Stromal cell of bone marrow (primary cell): ENCODE results near the gene PPP1R15A.
"Not testable (repeated sequence)": the region's sequence is repeated elsewhere in the genome, so short reads cannot be mapped to it uniquely, and the experiment has no call there.

Experiments used
- DNase-seq: peaks from one replicate; pipeline ENCODE4 v3.0.0-alpha.2; 2012; ENCODE audit warnings: low read depth

The PPP1R15A gene

GRCh38 chr19:48881741-48882657 is 9.8 kb downstream of the PPP1R15A start:
- no peak for DNase-seq

GRCh38 chr19:48883726-48884125 is 11.5 kb downstream of the PPP1R15A start:
- DNase-seq, result no peak

- no peak for DNase-seq
Observed at GRCh38 chr19:48887861-48888612, 15.8 kb downstream of the PPP1R15A start.

- not testable (repeated sequence) for DNase-seq
Observed at GRCh38 chr19:48889496-48889895, 17.3 kb downstream of the PPP1R15A start.

GRCh38 chr19:48890551-48890950 is 18.3 kb downstream of the PPP1R15A start:
- DNase-seq, result no peak

GRCh38 chr19:48895226-48895625 is 23.0 kb downstream of the PPP1R15A start:
- no peak for DNase-seq

GRCh38 chr19:48896191-48896720 is 24.0 kb downstream of the PPP1R15A start:
- no peak for DNase-seq

GRCh38 chr19:48897181-48897580 is 25.0 kb downstream of the PPP1R15A start:
- DNase-seq, result no peak

GRCh38 chr19:48899386-48899749 is 27.1 kb downstream of the PPP1R15A start:
- not testable (repeated sequence) for DNase-seq

- peak; percentile 100 for DNase-seq
Observed at GRCh38 chr19:48899781-48900476, 27.7 kb downstream of the PPP1R15A start, which contains the start of gene NUCB1. NUCB1 (plus strand) TSS chr19:48900312; CDS start chr19:48900797, 485 bp downstream.

GRCh38 chr19:48900477-48901406 is 28.5 kb downstream of the PPP1R15A start:
- DNase-seq, result peak; percentile 50

GRCh38 chr19:48902291-48902690 is 30.1 kb downstream of the PPP1R15A start:
- DNase-seq, result not testable (repeated sequence)

GRCh38 chr19:48903788-48904187 is 31.6 kb downstream of the PPP1R15A start:
- not testable (repeated sequence) for DNase-seq

GRCh38 chr19:48905664-48906063 is 33.4 kb downstream of the PPP1R15A start:
- no peak for DNase-seq

GRCh38 chr19:48906324-48906723 is 34.1 kb downstream of the PPP1R15A start:
- DNase-seq, result no peak

- no peak for DNase-seq
Observed at GRCh38 chr19:48907671-48908070, 35.5 kb downstream of the PPP1R15A start.

- DNase-seq, result not testable (repeated sequence)
Observed at GRCh38 chr19:48909424-48910077, 37.3 kb downstream of the PPP1R15A start.

GRCh38 chr19:48910803-48911202 is 38.6 kb downstream of the PPP1R15A start:
- DNase-seq, result no peak

GRCh38 chr19:48913114-48913889 is 41.1 kb downstream of the PPP1R15A start:
- no peak for DNase-seq

- DNase-seq, result no peak
Observed at GRCh38 chr19:48914181-48914580, 42.0 kb downstream of the PPP1R15A start.
